ENCODE results near the gene CEMIP2.

DNA sequence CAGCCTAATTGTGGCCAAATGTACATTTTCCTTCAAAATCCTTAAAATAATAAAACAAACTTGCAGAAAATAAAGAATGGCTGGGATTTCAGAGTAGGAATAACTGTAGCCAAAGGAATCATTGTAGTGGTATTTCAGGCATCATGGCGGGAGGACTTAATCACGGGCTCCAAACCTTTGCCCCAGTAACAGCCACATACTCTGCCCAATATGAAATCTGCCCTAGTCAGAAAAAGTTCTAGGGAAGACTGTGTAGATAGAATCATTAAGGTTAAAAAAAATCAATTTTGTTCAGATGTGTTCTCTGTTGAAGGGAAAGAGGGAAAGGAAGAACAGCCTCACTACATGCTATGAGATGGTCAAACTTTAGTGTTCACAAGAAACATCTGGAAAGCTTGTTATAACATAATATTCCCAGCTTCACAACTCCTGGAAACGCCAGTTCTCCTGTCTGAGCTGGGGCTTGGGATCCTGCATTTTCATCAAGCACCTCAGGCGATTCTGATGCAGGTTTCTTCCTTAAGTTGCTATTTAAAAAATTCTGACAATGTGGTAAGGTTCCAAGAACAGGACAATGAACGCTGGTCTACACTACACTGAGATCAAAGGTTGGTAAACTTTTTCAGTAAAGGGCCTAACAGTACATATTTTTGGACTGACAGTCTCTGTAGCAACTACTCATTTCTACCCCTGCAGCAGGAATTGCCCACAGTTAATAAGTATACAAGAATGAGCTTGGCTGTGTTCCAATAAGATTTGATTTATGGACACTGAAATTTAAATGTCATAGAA is 87.9 kb downstream of the CEMIP2 start:
- TF ChIP-seq, protein P1, sequence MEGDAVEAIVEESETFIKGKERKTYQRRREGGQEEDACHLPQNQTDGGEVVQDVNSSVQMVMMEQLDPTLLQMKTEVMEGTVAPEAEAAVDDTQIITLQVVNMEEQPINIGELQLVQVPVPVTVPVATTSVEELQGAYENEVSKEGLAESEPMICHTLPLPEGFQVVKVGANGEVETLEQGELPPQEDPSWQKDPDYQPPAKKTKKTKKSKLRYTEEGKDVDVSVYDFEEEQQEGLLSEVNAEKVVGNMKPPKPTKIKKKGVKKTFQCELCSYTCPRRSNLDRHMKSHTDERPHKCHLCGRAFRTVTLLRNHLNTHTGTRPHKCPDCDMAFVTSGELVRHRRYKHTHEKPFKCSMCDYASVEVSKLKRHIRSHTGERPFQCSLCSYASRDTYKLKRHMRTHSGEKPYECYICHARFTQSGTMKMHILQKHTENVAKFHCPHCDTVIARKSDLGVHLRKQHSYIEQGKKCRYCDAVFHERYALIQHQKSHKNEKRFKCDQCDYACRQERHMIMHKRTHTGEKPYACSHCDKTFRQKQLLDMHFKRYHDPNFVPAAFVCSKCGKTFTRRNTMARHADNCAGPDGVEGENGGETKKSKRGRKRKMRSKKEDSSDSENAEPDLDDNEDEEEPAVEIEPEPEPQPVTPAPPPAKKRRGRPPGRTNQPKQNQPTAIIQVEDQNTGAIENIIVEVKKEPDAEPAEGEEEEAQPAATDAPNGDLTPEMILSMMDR (IDR thresholded peaks at IDR 0.05) = no peak
- no peak for TF ChIP-seq MXI1 (IDR thresholded peaks at IDR 0.05; ENCODE audit: low read depth, low read length)
